Amygdala (tissue), 56 donors: Measurements from ENCODE around the gene LIG3.
"Not testable (repeated sequence)": the region's sequence is repeated elsewhere in the genome, so short reads cannot be mapped to it uniquely, and the experiment has no call there.

Experiments
- DNase-seq, 56 donors: peaks; one replicate each; lab custom pipeline; 2025; lab: John Stamatoyannopoulos, UW

LIG3 gene

DNA sequence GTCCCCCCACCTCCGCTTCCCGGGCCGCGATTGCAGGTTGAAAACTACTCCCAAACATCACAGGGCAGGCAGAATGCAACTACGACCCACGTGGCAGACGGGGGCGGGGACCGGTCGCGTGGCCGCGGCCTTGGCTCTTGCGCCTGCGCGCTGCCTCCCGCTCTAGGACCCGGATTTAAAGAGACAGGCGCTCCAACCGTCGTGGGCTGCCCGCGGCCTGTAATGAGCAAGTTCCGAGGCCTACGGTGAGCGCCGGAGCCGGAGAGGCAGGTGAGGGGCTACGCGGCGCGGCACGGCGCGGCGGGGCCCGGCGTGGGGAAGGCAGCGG lies at the start of gene LIG3:
Gene LIG3, plus strand, starts transcription at position 160 of the 328 bp plus-strand sequence. CDS start 2,494 bp downstream, outside the sequence.
- DNase-seq = peak; percentile 39 to 95 (median 86)

DNA sequence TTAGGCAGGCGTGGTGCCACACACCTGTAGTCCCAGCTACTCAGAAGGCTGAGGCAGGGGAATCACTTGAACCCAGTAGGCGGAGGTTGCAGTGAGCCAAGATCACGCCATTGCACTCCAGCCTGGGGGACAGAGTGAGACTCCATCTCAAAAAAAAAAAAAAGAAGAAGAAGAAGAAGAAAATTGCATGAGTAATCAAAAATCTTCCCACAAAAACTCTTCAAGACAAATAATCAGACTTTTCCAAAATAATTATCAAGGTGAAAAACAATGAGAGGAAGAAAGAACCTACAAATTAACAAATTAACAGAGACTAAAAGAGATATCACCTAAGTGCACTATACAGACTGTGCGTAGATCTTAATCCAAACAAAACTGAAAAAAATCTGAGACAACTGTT lies 29.5 kb upstream of the LIG3 start:
- not testable (repeated sequence) for DNase-seq

GRCh38 chr17:34958438-34958837 lies 21.9 kb upstream of the LIG3 start:
- DNase-seq = no peak

DNA sequence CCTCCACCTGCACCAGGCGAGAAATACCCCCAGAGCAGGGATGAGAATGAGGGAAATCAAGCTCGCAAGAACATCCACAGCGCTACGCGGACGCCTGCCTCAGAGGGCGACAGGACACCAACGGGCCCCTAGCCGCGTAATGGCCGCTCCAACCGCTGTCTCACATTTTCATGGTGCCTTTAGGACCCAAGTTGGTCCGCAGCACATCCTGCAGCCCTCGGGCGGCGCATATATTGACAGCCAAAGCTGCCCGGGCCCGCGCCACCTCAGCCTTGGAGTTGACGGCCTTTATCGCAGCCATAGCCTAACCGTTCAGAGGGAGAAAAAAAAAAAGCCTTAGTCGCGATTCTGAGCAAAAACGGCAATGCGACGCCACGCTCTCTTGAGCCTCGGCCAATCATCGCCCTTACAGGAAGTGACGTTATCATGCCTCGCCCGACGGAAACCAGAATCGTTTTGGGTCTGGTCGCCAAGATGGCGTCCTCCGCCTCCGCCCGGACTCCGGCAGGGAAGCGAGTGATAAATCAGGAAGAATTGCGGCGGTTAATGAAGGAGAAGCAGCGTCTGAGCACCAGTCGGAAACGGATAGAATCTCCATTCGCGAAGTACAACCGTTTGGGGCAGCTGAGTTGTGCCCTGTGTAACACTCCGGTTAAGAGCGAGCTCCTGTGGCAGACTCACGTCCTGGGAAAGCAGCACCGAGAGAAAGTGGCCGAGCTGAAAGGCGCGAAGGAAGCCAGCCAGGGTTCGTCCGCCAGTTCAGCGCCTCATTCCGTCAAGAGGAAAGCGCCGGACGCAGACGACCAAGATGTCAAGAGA lies 19.0 kb upstream of the LIG3 start, which contains the start of the genes CCT6B and ZNF830:
Gene CCT6B, minus strand, starts transcription at position 368 of the 819 bp plus-strand sequence. Its CDS starts 67 bp downstream, at position 301.
Gene ZNF830, plus strand, starts transcription at position 448 of the 819 bp plus-strand sequence. Its CDS starts 27 bp downstream, at position 475.
- peak; percentile 29 to 95 (median 84) for DNase-seq

DNA sequence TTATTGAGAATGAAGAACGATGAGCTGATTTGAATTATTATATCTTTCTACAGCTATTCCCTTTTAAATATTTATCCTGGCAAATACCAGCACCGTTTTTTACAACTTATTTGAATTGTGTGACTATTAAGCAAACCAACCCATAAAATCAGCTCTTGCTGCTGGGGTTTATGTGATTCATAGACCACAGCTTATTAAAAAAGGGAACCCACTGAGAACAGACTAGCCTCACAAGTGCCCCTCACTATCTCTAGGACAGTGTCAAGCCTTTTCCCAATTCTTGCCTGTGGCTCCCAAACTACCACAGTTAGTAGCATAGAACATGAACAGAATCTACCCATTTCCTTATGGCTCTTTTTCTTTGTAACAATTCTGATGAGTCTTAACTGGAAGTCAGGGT lies 6.1 kb upstream of the LIG3 start:
- no peak for DNase-seq

GRCh38 chr17:34974794-34975785 lies 5.2 kb upstream of the LIG3 start:
- no peak for DNase-seq

GRCh38 chr17:34979153-34979552 lies 1.2 kb upstream of the LIG3 start:
- DNase-seq = no peak

DNA sequence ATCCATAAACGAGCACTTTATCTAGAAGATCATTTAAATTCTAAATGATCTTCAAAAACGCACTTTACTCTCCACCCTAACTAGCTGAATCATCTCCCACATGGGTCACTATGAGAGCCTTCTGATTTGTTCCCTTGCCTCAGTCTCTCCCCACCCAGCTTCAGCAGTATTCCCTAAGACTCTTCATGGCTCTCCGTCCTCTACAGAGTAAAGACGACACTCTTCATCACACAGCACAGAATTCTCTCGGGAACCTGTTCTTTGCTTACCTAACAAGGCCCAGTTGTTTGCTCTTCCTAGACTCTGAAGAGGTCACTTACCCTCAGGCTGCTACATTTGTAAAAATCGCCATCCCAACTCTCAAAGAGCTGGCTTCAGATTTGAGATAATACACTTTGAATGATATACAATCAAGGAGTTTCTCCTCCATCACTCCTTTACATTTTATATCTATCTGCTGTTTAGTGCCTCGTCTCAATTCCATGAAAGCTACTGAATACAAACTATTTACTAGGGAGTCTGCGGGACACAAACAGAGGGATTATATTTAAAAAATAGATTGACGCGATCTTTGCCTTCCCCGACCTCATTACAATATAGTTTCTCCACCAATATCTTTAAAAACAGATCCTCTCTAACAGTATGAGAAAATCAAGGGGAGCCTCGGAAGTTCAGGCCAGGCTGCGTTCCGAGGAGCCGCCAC lies 511 bp upstream of the LIG3 start:
- no peak for DNase-seq

DNA sequence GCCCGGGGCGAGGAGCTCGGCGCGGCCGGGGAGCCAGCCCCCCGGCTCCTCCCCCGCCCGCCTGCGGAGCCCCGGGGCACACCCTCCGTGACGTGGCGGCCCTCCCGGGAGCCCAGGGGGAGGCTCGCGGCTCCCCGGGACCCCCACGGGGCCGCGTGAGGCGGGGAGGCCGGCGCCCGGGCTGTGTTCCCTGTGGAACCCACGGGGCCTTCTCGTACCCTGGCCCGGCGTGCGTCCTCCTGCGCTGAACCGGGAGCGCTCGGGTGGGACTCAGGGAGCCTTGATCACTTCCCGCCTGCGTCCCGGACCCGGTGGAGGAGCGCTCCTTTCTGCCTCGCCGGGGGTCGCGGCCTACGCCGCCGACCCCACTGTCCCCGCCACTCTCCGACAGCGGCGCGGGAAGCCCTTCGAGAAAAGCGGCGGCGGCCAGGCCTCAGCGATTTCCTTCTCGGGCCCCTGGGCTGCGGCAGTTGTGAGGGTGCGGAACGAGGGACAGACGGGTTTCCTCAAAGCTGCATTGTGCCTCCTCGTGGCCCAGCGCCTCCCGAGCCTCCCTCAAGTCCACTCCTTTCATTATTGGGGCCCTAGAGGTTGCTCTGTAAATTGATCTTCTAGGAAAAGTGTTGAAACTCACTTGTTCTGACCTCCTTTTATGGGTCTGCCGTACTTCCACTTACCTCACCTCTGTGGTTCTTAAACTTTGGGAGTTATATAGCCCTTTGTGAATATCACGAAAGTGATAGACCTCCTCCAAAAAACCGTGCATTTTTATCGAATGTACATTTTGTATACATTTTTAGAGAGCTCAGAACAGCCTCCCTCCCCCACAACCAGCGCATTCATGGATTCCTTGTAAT lies 597 bp downstream of the LIG3 start:
- peak in 43 of 56 donors; percentile 9 to 91 (median 75) for DNase-seq

GRCh38 chr17:34981538-34982241 lies 1.4 kb downstream of the LIG3 start:
- DNase-seq = no peak

GRCh38 chr17:34987232-34987631 lies 6.9 kb downstream of the LIG3 start:
- no peak for DNase-seq

DNA sequence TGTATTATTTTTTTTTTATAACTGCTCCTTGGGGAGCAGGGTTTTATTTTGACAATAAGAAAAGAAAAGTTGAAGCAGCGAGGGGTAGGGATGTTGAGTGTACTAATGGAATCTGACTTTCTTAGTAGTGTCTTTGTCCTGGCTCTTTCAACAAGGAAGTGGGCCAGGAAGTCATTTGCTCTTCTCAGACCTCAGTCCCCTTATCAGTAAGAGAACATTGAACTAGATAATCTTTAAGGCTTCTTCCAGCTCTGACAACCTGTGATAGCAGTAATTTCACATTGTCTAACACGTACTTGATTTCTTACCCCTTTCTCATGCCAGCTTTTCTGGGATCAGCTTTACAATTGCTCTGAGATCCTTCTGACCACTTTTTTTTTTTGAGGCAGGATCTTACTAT lies 8.3 kb downstream of the LIG3 start:
- no peak for DNase-seq

- DNase-seq = no peak
Observed at GRCh38 chr17:34989473-34989872, 9.2 kb downstream of the LIG3 start.

GRCh38 chr17:34990921-34991365 lies 10.6 kb downstream of the LIG3 start:
- DNase-seq = no peak

- no peak for DNase-seq
Observed at GRCh38 chr17:34991606-34992005, 11.3 kb downstream of the LIG3 start.

GRCh38 chr17:34993031-34993430 lies 12.7 kb downstream of the LIG3 start:
- DNase-seq = no peak

DNA sequence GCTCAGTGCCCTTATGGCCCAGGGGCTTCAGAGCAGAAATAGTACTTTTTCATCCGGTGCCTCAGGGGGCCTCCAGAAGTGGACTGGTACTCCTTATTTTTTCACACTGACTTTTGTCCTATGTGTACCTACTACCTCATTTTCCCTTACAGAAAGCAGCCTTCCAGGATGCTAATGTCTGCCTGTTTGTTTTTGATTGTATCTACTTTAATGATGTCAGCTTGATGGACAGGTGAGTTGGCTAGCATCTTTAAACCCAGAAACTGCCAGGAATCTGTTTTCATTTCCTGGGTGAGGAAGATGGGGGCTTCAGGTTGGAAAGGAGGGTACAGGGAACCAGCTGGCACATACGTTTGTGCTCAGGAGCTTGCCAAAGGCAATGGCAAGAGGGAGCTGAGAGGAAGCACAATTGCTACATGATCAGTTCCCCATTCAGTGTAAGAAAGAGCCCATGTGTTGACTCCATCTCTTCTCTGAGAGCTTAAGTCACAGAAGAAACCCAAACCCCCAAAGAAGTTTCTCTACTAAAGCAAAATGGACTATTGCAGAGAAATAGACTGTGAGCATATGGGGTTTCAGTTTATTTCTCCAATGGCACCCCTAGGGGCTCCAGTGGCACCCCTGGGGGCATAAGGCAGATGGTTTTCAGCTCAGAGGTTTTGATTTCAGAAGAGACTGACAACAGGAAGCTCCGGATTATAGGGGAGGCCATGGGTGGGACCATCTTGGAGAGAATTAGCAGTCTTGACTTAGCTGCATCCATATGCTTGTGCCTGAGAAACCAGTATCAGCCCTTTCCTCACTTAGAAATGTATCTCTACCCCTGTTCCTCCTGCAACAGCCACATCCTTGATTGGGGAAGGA lies 16.3 kb downstream of the LIG3 start:
- DNase-seq = no peak

DNA sequence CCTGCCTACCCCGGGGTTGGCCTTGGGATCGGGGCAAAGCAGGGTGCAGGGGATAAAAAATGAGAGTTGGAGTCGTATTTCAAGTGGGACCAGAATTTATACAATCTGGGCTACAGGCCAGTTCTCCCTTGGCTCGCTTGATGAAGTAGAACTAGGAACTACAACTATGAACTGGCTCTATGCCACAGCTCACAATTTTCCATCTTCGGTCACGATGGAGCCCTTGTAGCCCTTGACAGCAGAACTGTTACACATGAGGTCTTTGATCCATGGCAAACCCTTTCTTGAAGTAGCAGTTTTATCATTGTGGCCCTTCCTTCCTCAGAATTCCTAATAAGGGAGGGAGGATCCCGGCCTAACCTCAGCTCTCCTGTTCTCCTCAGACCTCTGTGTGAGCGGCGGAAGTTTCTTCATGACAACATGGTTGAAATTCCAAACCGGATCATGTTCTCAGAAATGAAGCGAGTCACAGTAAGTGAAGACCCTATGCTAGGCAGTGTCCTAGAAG lies 17.1 kb downstream of the LIG3 start:
- DNase-seq = peak in 1 of 56 donors; percentile 15
